GM12878 (cell line): ENCODE data around the gene HLA-F. TPM values are rescaled to one million over a fixed set of nuclear protein-coding genes. Genes with fewer than 3 reads are reported as not detected.

Experiments used
- ATAC-seq: fragments of 200-7000 bp; cut with Tn5 transposase; 3 replicates; pipeline ENCODE4 v1.9.1; 2020; ENCODE audit warnings: mild to moderate bottlenecking, moderate library complexity
- BruUV-seq: library from RNA; stranded (reverse); fragments of 400-500 nt; replicated peaks from 2 replicates; lab custom pipeline; 2021; lab: Mats Ljungman, UMichigan
- CTCF ChIA-PET: fragments of 300-600 bp; sonication (Branson Sonifier 250); formaldehyde crosslinking; extraction: SDS; loops from one replicate; lab custom pipeline; 2021; ENCODE audit warnings: inconsistent platforms; lab: Yijun Ruan, JAX
- POLR2A ChIA-PET: fragments of 350-600 bp; formaldehyde crosslinking; extraction: SDS; loops from one replicate; lab custom pipeline; 2021; ENCODE audit warnings: inconsistent platforms; lab: Charles Lee
- RAD21 ChIA-PET: fragments of 300-600 bp; sonication (Branson Sonifier 250); formaldehyde crosslinking; loops from one replicate; lab custom pipeline; 2023; ENCODE audit warnings: antibody characterized with exemption; ENCODE audit not compliant: unreplicated experiment; lab: Charles Lee
- SMC1A ChIA-PET: fragments of 300-600 bp; sonication (Branson Sonifier 250); formaldehyde crosslinking; loops from one replicate; lab custom pipeline; 2023; ENCODE audit not compliant: unreplicated experiment, uncharacterized antibody; lab: Charles Lee
- DNase-seq: peaks from one replicate; pipeline ENCODE4 v3.0.0-alpha.2; 2011; ENCODE audit warnings: low read depth, low spot score
- FAIRE-seq: peaks from 3 replicates; lab custom pipeline; 2011; peaks lifted over from hg19 to GRCh38; lab: Jason Lieb, UNC
- H2AFZ ChIP-seq: 2 replicates; pipeline ENCODE4 v1.6.0; 2011; ENCODE audit warnings: low read depth, low read length, control low read depth; ENCODE audit not compliant: control insufficient read depth
- H3K27ac ChIP-seq: 2 replicates; pipeline ENCODE4 v1.5.1; 2011; ENCODE audit warnings: control low read depth; ENCODE audit not compliant: control insufficient read depth, insufficient read depth
- H3K27me3 ChIP-seq, 2 experiments: replicated peaks in 1 of 2; 2 replicates each; pipeline versions ENCODE4 v1.6.0 to v1.6.1; 2011; ENCODE audit warnings: low read length in 1 of 2; ENCODE audit not compliant: control insufficient read depth in 2 of 2, insufficient read depth in 2 of 2
- H3K36me3 ChIP-seq, 2 experiments: 2 replicates each; pipeline ENCODE4 v1.5.1; 2011; ENCODE audit warnings: low read length in 1 of 2; ENCODE audit not compliant: control insufficient read depth in 2 of 2, insufficient read depth in 2 of 2
- H3K4me1 ChIP-seq: 2 replicates; pipeline ENCODE4 v1.6.1; 2011; ENCODE audit warnings: mild to moderate bottlenecking, low read length, moderate library complexity, mixed read lengths; ENCODE audit not compliant: control insufficient read depth, insufficient read depth
- H3K4me2 ChIP-seq: 2 replicates; pipeline ENCODE4 v1.6.0; 2011; ENCODE audit warnings: control low read depth; ENCODE audit not compliant: control insufficient read depth, insufficient read depth
- H3K4me3 ChIP-seq: fragments of 200-600 bp; sonication (generic); 2 replicates; pipeline ENCODE4 v1.5.1; 2016
- H3K79me2 ChIP-seq: 2 replicates; pipeline ENCODE4 v1.6.0; 2011; ENCODE audit warnings: low read length; ENCODE audit not compliant: control insufficient read depth, insufficient read depth
- H3K9ac ChIP-seq: 2 replicates; pipeline ENCODE4 v1.8.0; 2011; ENCODE audit warnings: low read length, control low read depth, mixed read lengths; ENCODE audit not compliant: control insufficient read depth, insufficient read depth
- H3K9me3 ChIP-seq: replicated peaks from 3 replicates; pipeline ENCODE4 v1.5.1; 2011; ENCODE audit warnings: mild to moderate bottlenecking, low read length; ENCODE audit not compliant: control insufficient read depth, insufficient read depth
- H4K20me1 ChIP-seq: 2 replicates; pipeline ENCODE4 v1.6.0; 2011; ENCODE audit not compliant: control insufficient read depth, insufficient read depth
- CHD4 ChIP-seq: fragments of 200-600 bp; sonication (generic); IDR thresholded peaks from 2 replicates; pipeline ENCODE4 v1.6.1; 2016; ENCODE audit warnings: mild to moderate bottlenecking
- EP300 ChIP-seq, 2 experiments: fragments of 150-350 bp in 1 of 2; IDR thresholded peaks; 2 replicates each; pipeline ENCODE4 v1.6.1; 2011 to 2012; ENCODE audit warnings: low read depth in 2 of 2, low read length in 2 of 2, borderline replicate concordance in 1 of 2, improper control_type of control experiment in 1 of 2, inconsistent platforms in 1 of 2; ENCODE audit not compliant: control insufficient read depth in 1 of 2
- FOS ChIP-seq: IDR thresholded peaks from 3 replicates; pipeline ENCODE4 v1.6.1; 2011; ENCODE audit warnings: borderline replicate concordance; ENCODE audit not compliant: insufficient read length; ENCODE audit errors: extremely low read depth
- HDAC2 ChIP-seq: fragments of 200-600 bp; sonication (generic); IDR thresholded peaks from 2 replicates; pipeline ENCODE4 v1.6.1; 2017
- JUNB ChIP-seq: IDR thresholded peaks from 2 replicates; pipeline ENCODE4 v1.6.1; 2016; ENCODE audit warnings: antibody characterized with exemption, mild to moderate bottlenecking
- NFYB ChIP-seq: IDR thresholded peaks from 2 replicates; pipeline ENCODE4 v1.6.1; 2011; ENCODE audit warnings: low read depth, mild to moderate bottlenecking, low read length, improper control_type of control experiment, moderate library complexity; ENCODE audit not compliant: insufficient read depth
- PAX5 ChIP-seq: IDR thresholded peaks from 2 replicates; pipeline ENCODE4 v1.6.1; 2011; ENCODE audit warnings: low read depth, low read length, borderline replicate concordance
- POLR2A ChIP-seq: IDR thresholded peaks from 2 replicates; pipeline ENCODE4 v1.6.1; 2011; ENCODE audit warnings: low read depth, mild to moderate bottlenecking, low read length
- RAD21 ChIP-seq: IDR thresholded peaks from 2 replicates; pipeline ENCODE4 v1.6.1; 2011; ENCODE audit warnings: mild to moderate bottlenecking, low read depth, low read length, moderate library complexity; ENCODE audit not compliant: insufficient read depth
- RAD51 ChIP-seq: fragments of 450-650 bp; IDR thresholded peaks from 2 replicates; pipeline ENCODE4 v1.6.1; 2016; ENCODE audit warnings: moderate library complexity, mild to moderate bottlenecking, inconsistent platforms
- SP1 ChIP-seq: IDR thresholded peaks from one replicate; pipeline ENCODE4 v1.6.1; 2011; ENCODE audit warnings: low read depth, low read length
- SREBF1 ChIP-seq: IDR thresholded peaks from 2 replicates; pipeline ENCODE4 v1.6.1; 2012; ENCODE audit warnings: mild to moderate bottlenecking, low read length
- ZNF384 ChIP-seq: IDR thresholded peaks from 2 replicates; pipeline ENCODE4 v1.6.1; 2012; ENCODE audit warnings: low read depth, mild to moderate bottlenecking, low read length, improper control_type of control experiment, borderline replicate concordance
- ZNF622 ChIP-seq: fragments of 450-650 bp; IDR thresholded peaks from 2 replicates; pipeline ENCODE4 v1.6.1; 2017; ENCODE audit warnings: mild to moderate bottlenecking, inconsistent platforms
- ZSCAN29 ChIP-seq: fragments of 450-650 bp; IDR thresholded peaks from 2 replicates; pipeline ENCODE4 v1.6.1; 2017; ENCODE audit warnings: mild to moderate bottlenecking, moderate library complexity
- WGBS: methylation state at CpG from one replicate; pipeline ENCODE4 v1.1.6; 2016; ENCODE audit warnings: low lambda C conversion rate; ENCODE audit not compliant: insufficient replicate concordance, insufficient coverage; ENCODE audit errors: missing lambda C conversion rate; 5-methylcytosine and 5-hydroxymethylcytosine counted together
- in situ Hi-C: fragments of 300-500 bp; cut with MboI; formaldehyde crosslinking; loops from 9 replicates; pipeline ENCODE4 v1.14.3; 2018; ENCODE audit warnings: mixed read lengths
- intact Hi-C: fragments of 100-400 bp; cut with micrococcal nuclease; formaldehyde crosslinking; loops from one replicate; pipeline ENCODE4 v1.14.2; 2022; ENCODE audit not compliant: unreplicated experiment
- polyA plus RNA-seq, 11 experiments: library from polyadenylated mRNA; depleted of rRNA in 4 of 11; unstranded in 6 of 11; stranded (reverse) in 5 of 11; fragments of >200 nt; fragmentation: Nextera tagmentation in 4 of 11; fragmentation: Illumina TruSeq in 1 of 11; extraction: Ambion mirVana in 4 of 11; extraction: Trizol in 1 of 11; gene quantifications; 1 replicate in 1 of 11; 2 replicates in 10 of 11; pipeline versions ENCODE4 v1.2.1 to v1.2.3, GENCODE V29; 2011 to 2016; ENCODE audit warnings: inconsistent platforms in 2 of 11, missing spikeins in 2 of 11, low read depth in 1 of 11
- total RNA-seq, 4 experiments: library from RNA; depleted of rRNA in 3 of 4; stranded (reverse); fragments of >200 nt in 3 of 4; fragmentation: Illumina TruSeq in 1 of 4; extraction: Trizol in 1 of 4; gene quantifications; 2 replicates each; pipeline versions ENCODE4 v1.2.1 to v1.2.3, GENCODE V29; 2013 to 2021

The HLA-F gene
- total and polyA plus RNA-seq, 10 of the 15 experiments (the other 5 are each of a cell fraction or from before 2014, with no cell fraction given), result 30.1 to 342 (median 145) TPM

DNA sequence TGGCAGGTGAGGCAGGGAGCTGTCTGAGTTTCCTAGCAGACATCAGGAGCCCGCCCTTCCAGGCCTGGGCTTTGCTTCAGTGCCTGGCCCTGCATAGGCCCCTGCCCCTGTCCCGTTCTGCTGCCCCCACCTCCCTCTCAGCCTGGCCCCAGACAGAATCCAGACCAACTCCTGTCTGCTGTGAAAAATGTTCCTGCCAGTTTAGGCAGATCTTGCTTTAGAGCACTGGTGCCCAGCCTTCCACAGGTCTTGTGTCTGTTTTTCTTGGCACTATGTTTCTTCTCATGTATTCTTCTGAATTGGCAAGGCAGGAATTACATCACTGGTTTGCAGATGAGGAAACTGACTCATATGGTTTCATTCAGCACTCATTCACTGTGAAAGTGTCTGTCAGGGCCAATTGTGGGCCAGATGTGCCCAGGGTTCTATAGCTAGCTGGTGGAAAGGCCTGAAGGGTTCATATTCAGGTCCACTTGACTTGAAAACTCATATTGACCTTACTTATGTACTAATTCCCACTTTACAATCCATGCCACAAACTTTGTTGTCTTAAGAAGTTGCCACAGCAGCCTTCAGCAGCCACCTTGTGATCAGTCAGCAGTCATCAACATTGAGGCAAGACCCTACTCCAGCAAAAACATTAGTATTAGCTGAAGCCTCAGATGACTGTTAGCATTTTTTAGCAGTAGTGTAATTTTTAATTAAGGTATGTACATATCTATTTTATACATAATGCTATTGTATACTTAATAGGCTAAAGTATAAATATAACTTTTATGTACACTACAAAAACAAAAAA is 40.5 kb downstream of the HLA-F start:
- Histone ChIP-seq H3K4me1 (peaks cover 8% of the 10 kb centered on the region), H4K20me1 (no peaks in the 10 kb centered on the region), H3K36me3 (no peaks in the 10 kb centered on the region), H3K4me3 (no peak overlapping the region), H3K27ac (no peak overlapping the region)
- CTCF ChIA-PET, result interaction anchor here (0.6 to 2.7 kb wide), 10 partner anchors 10 to 116 kb away, joined by 3 to 12 read pairs (median 6); partner anchors contain the start of gene HLA-G
- SMC1A ChIA-PET, result interaction anchor here (1.2 to 2.1 kb wide), 4 partner anchors 14 to 60 kb away, joined by 3 to 8 read pairs (median 4); no protein-coding TSS in a partner anchor
- POLR2A ChIA-PET, result interaction anchor here (1.0 to 1.4 kb wide), 2 partner anchors 14 to 38 kb away, joined by 3 to 5 read pairs; no protein-coding TSS in a partner anchor
- TF ChIP-seq ZSCAN29 (no peak), SP1 (no peak), JUNB (peak; percentile 52)
- TF ChIP-seq, all 136 proteins: peak for 1
- Histone ChIP-seq H3K27me3 (no peaks in the 10 kb centered on the region), H3K4me2 (no peak overlapping the region), H3K9ac (no peak overlapping the region), H3K9me3 (no peaks in the 10 kb centered on the region), H2AFZ (no peak overlapping the region), H3K79me2 (no peaks in the 10 kb centered on the region)
- BruUV-seq, result no TSS peak
- peak; percentile 47 for FAIRE-seq
- intact Hi-C loops, result no loop called here
- RAD21 ChIA-PET, result interaction anchor here (1.2 kb wide), 2 partner anchors 15 to 26 kb away, joined by 3 read pairs; no protein-coding TSS in a partner anchor
- in situ Hi-C loops, result no loop called here
- WGBS, result 50% methylated on average over 2 of the region's 2 CpGs
- DNase-seq, result no peak
- peak; percentile 86 for ATAC-seq

DNA sequence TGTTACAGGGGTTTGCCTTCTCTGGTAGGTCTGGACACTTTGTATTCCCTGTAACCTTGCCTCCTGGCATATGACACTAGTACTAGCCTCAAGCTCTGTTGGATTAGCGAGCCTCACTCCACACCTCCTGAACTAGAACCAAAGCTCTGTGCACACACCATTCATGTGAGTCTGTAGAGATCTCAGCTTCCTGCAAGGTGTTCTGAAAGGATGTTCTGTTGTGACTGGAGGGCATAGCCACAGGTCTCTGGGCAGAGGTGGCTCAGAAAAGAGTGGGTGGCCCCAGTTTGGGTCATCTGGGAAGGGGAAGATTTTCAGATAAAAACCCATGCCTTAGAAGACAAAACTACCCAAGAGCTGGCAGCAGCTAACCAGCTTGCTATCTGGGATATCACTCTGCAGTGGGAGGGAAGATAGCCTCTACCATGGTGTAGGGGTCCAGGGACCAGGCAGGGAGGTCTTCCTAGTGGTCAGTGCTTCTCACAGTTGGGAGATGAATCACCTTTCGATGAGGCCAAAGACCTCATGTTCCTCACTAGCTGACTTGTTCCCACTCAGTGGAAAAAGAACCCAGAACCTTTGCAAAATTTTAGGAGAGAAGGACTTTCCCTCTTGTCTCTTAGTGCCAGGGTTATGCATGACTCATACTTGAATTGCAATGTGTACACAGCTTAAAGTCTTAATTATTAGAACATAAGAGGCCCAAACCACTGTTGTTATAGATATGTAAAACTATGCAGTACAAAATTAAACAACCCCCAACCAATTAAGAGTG is 41.4 kb downstream of the HLA-F start:
- H3K4me1 ChIP-seq, result peaks cover 8% of the 10 kb centered on the region
- H3K79me2 ChIP-seq, result no peaks in the 10 kb centered on the region
- no peak overlapping the region for H3K27ac ChIP-seq
- DNase-seq (no peak), ATAC-seq (peak; percentile 32), FAIRE-seq (no peak)
- H2AFZ ChIP-seq, result no peak overlapping the region
- in situ Hi-C loops (no loop called here), intact Hi-C loops (no loop called here)
- H3K36me3 ChIP-seq, result no peaks in the 10 kb centered on the region
- no peak overlapping the region for H3K4me2 ChIP-seq
- H3K9me3 ChIP-seq, result no peaks in the 10 kb centered on the region
- CTCF ChIA-PET, result interaction anchor here (1.0 to 2.7 kb wide), 6 partner anchors 11 to 117 kb away, joined by 4 to 12 read pairs (median 6); no protein-coding TSS in a partner anchor
- no TSS peak for BruUV-seq
- H3K27me3 ChIP-seq, result no peaks in the 10 kb centered on the region
- SMC1A ChIA-PET, result interaction anchor here (1.4 to 1.5 kb wide), 2 partner anchors 15 to 27 kb away, joined by 3 to 4 read pairs; no protein-coding TSS in a partner anchor
- H3K4me3 ChIP-seq, result no peak overlapping the region
- no peak overlapping the region for H3K9ac ChIP-seq
- RAD21 ChIA-PET, result interaction anchor here (1.2 kb wide), 1 partner anchor 16 kb away, joined by 3 read pairs; no protein-coding TSS in a partner anchor
- POLR2A ChIA-PET, result interaction anchor here (1.4 kb wide), 1 partner anchor 15 kb away, joined by 5 read pairs; no protein-coding TSS in a partner anchor
- no peaks in the 10 kb centered on the region for H4K20me1 ChIP-seq
- 36% methylated on average over 2 of the region's 2 CpGs for WGBS
- TF ChIP-seq CHD4 (no peak), ZNF384 (no peak), HDAC2 (no peak), NFYB (no peak), PAX5 (no peak), SREBF1 (no peak), RAD51 (no peak), FOS (no peak), POLR2A (no peak), ZNF622 (no peak), EP300 (IDR thresholded peaks at IDR 0.05; ENCODE audit: borderline replicate concordance in 1 of 2, control insufficient read depth in 1 of 2, low read depth in 2 of 2, low read length in 2 of 2) (no peak), RAD21 (no peak)
